Upper lobe of left lung (tissue), 4 donors: ENCODE data around the gene ARID5A.

ENCODE experiments used
- CTCF ChIP-seq, 6 experiments: fragments of 450-650 bp in 4 of 6; fragments of 200-600 bp in 2 of 6; sonication (generic) in 2 of 6; IDR thresholded peaks; one replicate each; pipeline ENCODE4 v1.5.1; 2016 to 2019; ENCODE audit warnings: antibody characterized with exemption in 6 of 6
- EP300 ChIP-seq, 4 donors: sonication (generic); formaldehyde crosslinking; IDR thresholded peaks; one replicate each; pipeline ENCODE4 v1.5.1; 2017; ENCODE audit warnings: antibody characterized with exemption in 4 of 4, control low read depth in 2 of 4
- POLR2A ChIP-seq, 4 donors: fragments of 450-650 bp; IDR thresholded peaks; one replicate each; pipeline ENCODE4 v1.5.1; 2016 to 2017; ENCODE audit warnings: antibody characterized with exemption in 4 of 4, mild to moderate bottlenecking in 2 of 4
- POLR2AphosphoS5 ChIP-seq, 2 donors: sonication (generic); formaldehyde crosslinking; IDR thresholded peaks; one replicate each; pipeline ENCODE4 v1.5.1; 2017; ENCODE audit warnings: antibody characterized with exemption in 2 of 2

DNA sequence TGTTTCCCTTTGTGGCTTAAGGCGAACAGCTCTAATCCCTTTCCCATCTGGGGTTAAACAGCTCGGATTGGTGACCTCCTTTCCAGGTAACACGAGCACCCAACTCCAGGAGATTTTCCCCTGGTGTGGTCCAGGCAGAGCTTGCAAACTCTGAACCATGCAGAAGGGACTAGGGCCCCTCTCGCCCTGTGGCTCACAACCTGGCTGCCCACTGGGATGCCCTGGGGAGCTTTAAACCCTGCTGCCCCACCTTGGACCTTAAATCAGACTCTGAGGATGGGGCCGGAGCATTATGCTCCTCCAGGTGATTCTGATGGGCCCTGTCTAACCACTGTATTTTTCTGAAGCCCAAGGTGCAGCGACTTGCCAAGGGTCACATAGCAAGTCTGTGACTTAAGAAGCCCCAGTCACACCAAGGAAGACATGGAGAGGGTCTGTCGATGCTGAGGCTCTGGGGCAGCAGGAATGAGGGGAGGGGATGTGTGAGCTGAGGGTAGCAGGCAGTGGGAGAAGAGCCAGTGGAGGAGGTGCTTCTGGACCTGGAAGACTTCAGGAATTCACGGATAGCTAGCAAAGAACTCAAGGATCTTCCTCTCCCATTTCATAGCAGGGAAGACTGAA, 5.9 kb downstream of the ARID5A start:
- TF ChIP-seq CTCF (IDR thresholded peaks at IDR 0.05), result no peak
- TF ChIP-seq POLR2AphosphoS5 (IDR thresholded peaks at IDR 0.05), result no peak
- no peak for TF ChIP-seq EP300 (IDR thresholded peaks at IDR 0.05)
- TF ChIP-seq POLR2A (IDR thresholded peaks at IDR 0.05), result no peak
